H1 (cell line): ENCODE data around the gene MYLK. TPM values are rescaled to one million over a fixed set of nuclear protein-coding genes. Genes with fewer than 3 reads are reported as not detected.

Experiments
- HDAC6 ChIP-seq: IDR thresholded peaks from one replicate; pipeline ENCODE4 v1.7.1; 2012; ENCODE audit warnings: low read depth, mild to moderate bottlenecking, inconsistent platforms, low read length, moderate library complexity
- RFX5 ChIP-seq: IDR thresholded peaks from 2 replicates; pipeline ENCODE4 v1.6.1; 2011; ENCODE audit warnings: low read depth, low read length, improper control_type of control experiment, borderline replicate concordance
- polyA plus RNA-seq, 7 experiments: library from polyadenylated mRNA; depleted of rRNA in 3 of 7; stranded (reverse) in 5 of 7; unstranded in 2 of 7; fragments of >200 nt in 5 of 7; fragments of 200-250 nt in 2 of 7; gene quantifications; 1 replicate in 5 of 7; 2 replicates in 1 of 7; 4 replicates in 1 of 7; pipeline versions ENCODE4 v1.2.1 to v1.2.3, GENCODE V29; 2011 to 2013; ENCODE audit warnings: missing spikeins in 2 of 7, mixed read lengths in 2 of 7
- total RNA-seq: library from RNA; stranded (reverse); fragmentation: NEBNext Ultra II Directional; extraction: Animal tissue kit (Norgen Biotek cat#: 25700); gene quantifications from 2 replicates; pipeline ENCODE4 v1.2.1, GENCODE V29; 2021

The MYLK gene
- total and polyA plus RNA-seq, 2 of the 8 experiments (the other 6 are each of a cell fraction or from before 2014, with no cell fraction given) = 11.6 to 21.3 TPM

- TF ChIP-seq HDAC6 (no peak), RFX5 (no peak)
- TF ChIP-seq, all 59 proteins: peak for 0
Observed at GRCh38 chr3:123624302-123624701, 259.8 kb downstream of the MYLK start (continued).
